ENCODE results near the gene DISC1. TPM values are rescaled to one million over a fixed set of nuclear protein-coding genes. Genes with fewer than 3 reads are reported as not detected.

The DISC1 gene
- total RNA-seq, 1 experiment from 2014 or later: 13.5 TPM

- intact Hi-C loops (cut with micrococcal nuclease; ENCODE audit: unreplicated experiment): no loop called here
- ChIA-PET CTCF (no interaction called here), POLR2A (no interaction called here)
- Histone ChIP-seq H3K9me3 (peaks cover 11% of the 10 kb centered on the region), H3K36me3 (ENCODE audit: control insufficient read depth, insufficient read depth, low read length) (no peaks in the 10 kb centered on the region; the same call in 1 of the 2 replicates), H3K4me1 (no peaks in the 10 kb centered on the region), H3K27me3 (replicated peaks; ENCODE audit: control insufficient read depth, insufficient read depth, low read length) (no peaks in the 10 kb centered on the region), H3K4me3 (ENCODE audit: low read depth, low read length) (no peak overlapping the region)
- no TSS peak for BruUV-seq (replicated peaks)
- Mint-ChIP-seq H3K27ac (ENCODE audit: unreplicated experiment) (no peak overlapping the region), H3K27me3 (ENCODE audit: insufficient read depth, unreplicated experiment) (no peaks in the 10 kb centered on the region), H3K9me3 (ENCODE audit: unreplicated experiment) (peaks cover 10% of the 10 kb centered on the region), H3K4me1 (ENCODE audit: low read depth, unreplicated experiment) (no peaks in the 10 kb centered on the region), H3K36me3 (ENCODE audit: insufficient read depth, unreplicated experiment) (peaks cover 7% of the 10 kb centered on the region), H3K4me3 (ENCODE audit: unreplicated experiment) (no peak overlapping the region)
- DNase-seq: no peak
- no peak for TF ChIP-seq CTCF (IDR thresholded peaks at IDR 0.05; ENCODE audit: insufficient read depth in 1 of 2, low read depth in 1 of 2, low read length in 1 of 2, severe bottlenecking in 1 of 2, unreplicated experiment in 1 of 2)
Observed at GRCh38 chr1:231690059-231690458, 63.5 kb downstream of the DISC1 start.

DNA sequence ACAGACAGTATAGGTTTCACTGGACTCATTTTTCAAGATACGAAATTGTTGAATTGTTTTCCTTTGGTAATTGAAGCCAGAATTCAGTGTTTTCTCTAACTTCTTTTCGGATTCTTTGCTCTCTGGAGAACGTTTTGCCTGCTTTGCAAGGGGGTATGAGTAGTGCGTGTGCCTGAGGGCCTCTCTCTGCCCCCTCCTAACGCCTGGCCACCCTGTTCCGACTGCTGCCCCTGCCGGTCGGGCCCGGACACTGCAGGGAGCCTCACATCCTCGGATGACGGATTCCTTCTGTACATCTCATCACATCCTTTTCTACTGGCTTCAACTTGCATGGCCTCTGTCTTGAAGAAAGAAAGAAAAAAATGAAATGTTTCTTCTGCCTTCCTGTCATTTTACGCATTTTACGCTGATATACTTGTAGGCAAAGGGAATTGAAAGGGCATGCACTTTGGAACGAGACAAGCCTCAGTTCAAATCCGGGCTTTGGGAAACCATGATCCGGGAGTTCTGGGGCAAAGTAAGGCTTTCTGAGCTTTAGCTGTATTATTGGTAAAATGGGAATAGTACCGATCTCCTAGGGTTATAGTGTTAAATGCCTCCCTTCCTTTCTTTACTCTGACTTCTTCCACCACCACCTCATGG lies 65.1 kb downstream of the DISC1 start:
- ChIA-PET CTCF (no interaction called here), POLR2A (no interaction called here)
- DNase-seq: no peak
- Mint-ChIP-seq H3K4me1 (ENCODE audit: low read depth, unreplicated experiment) (no peaks in the 10 kb centered on the region), H3K27ac (ENCODE audit: unreplicated experiment) (no peak overlapping the region), H3K27me3 (ENCODE audit: insufficient read depth, unreplicated experiment) (no peaks in the 10 kb centered on the region), H3K36me3 (ENCODE audit: insufficient read depth, unreplicated experiment) (peaks cover 4% of the 10 kb centered on the region), H3K9me3 (ENCODE audit: unreplicated experiment) (peaks cover 7% of the 10 kb centered on the region), H3K4me3 (ENCODE audit: unreplicated experiment) (no peak overlapping the region)
- H3K27me3 ChIP-seq (replicated peaks; ENCODE audit: control insufficient read depth, insufficient read depth, low read length): no peaks in the 10 kb centered on the region
- no peak overlapping the region for H3K4me3 ChIP-seq (ENCODE audit: low read depth, low read length)
- TF ChIP-seq CTCF (IDR thresholded peaks at IDR 0.05; ENCODE audit: insufficient read depth in 1 of 2, low read depth in 1 of 2, low read length in 1 of 2, severe bottlenecking in 1 of 2, unreplicated experiment in 1 of 2): no peak
- H3K9me3 ChIP-seq: no peaks in the 10 kb centered on the region
- no TSS peak for BruUV-seq (replicated peaks)
- intact Hi-C loops (cut with micrococcal nuclease; ENCODE audit: unreplicated experiment): no loop called here
- H3K36me3 ChIP-seq (ENCODE audit: control insufficient read depth, insufficient read depth, low read length): no peaks in the 10 kb centered on the region; the same call in 1 of the 2 replicates
- H3K4me1 ChIP-seq: no peaks in the 10 kb centered on the region

- ChIA-PET CTCF (no interaction called here), POLR2A (no interaction called here)
- H3K9me3 Mint-ChIP-seq (ENCODE audit: unreplicated experiment): no peaks in the 10 kb centered on the region
Observed at GRCh38 chr1:231693361-231694074, 66.9 kb downstream of the DISC1 start.

More at GRCh38 chr1:231693361-231694074, 66.9 kb downstream of the DISC1 start:
- no peaks in the 10 kb centered on the region; the same call in 1 of the 2 replicates for H3K36me3 ChIP-seq (ENCODE audit: control insufficient read depth, insufficient read depth, low read length)
- Mint-ChIP-seq H3K27me3 (ENCODE audit: insufficient read depth, unreplicated experiment) (no peaks in the 10 kb centered on the region), H3K36me3 (ENCODE audit: insufficient read depth, unreplicated experiment) (no peaks in the 10 kb centered on the region), H3K4me3 (ENCODE audit: unreplicated experiment) (no peak overlapping the region), H3K4me1 (ENCODE audit: low read depth, unreplicated experiment) (no peaks in the 10 kb centered on the region), H3K27ac (ENCODE audit: unreplicated experiment) (no peak overlapping the region)
- intact Hi-C loops (cut with micrococcal nuclease; ENCODE audit: unreplicated experiment): no loop called here
- no peak for DNase-seq
- BruUV-seq (replicated peaks): no TSS peak
- H3K4me1 ChIP-seq: no peaks in the 10 kb centered on the region
- H3K9me3 ChIP-seq: no peaks in the 10 kb centered on the region
- TF ChIP-seq CTCF (IDR thresholded peaks at IDR 0.05; ENCODE audit: insufficient read depth in 1 of 2, low read depth in 1 of 2, low read length in 1 of 2, severe bottlenecking in 1 of 2, unreplicated experiment in 1 of 2): no peak
- H3K27me3 ChIP-seq (replicated peaks; ENCODE audit: control insufficient read depth, insufficient read depth, low read length): no peaks in the 10 kb centered on the region
- no peak overlapping the region for H3K4me3 ChIP-seq (ENCODE audit: low read depth, low read length)

Data from Caco-2 (cell line).